Stomach (tissue), 4 donors: Measurements from ENCODE around the gene CIC.

Experiments
- EP300 ChIP-seq: sonication (generic); formaldehyde crosslinking; IDR thresholded peaks from one replicate; pipeline ENCODE4 v1.6.1; 2017; ENCODE audit warnings: antibody characterized with exemption
- TF ChIP-seq, protein P1 (sequence below), 7 experiments: fragments of 450-650 bp in 4 of 7; fragments of 200-600 bp in 3 of 7; sonication (generic) in 3 of 7; IDR thresholded peaks; one replicate each; pipeline ENCODE4 v1.5.1; 2016 to 2019; ENCODE audit warnings: antibody characterized with exemption in 7 of 7, control low read depth in 2 of 7, mild to moderate bottlenecking in 1 of 7

DNA sequence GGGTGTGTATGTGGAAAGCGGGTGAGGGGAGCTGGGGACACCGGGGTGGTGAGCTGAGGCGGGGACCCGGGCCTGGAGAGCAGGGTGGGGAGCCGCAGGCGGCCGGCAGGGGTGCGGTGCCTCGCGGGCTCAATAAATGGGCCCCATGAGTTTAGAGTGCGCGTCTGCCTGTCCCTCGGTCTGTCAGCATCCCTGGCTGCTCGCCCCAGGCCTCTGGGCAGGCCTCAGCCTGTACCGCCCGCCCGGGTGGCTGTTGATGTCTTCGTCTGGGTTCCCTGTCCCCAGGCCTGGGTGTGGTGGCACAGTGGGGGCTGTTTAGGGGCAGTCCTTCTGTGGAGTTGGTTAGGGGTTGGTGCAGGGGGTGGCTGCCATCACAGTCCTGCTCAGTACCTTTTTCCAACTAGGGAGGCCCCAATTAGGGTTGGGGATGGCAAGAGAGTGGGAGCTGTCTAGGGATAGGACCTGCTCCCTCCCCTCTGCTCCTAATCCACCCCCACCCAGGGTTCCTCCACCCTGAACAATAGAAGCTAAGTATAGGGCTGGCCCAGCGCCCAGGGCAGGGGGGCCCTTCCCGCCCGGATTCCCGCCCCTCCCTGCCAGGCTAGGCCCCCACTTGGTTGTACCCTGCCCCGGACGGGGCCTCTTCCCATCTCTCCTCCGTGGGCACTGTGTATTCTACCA is 12.2 kb downstream of the CIC start:
- TF ChIP-seq EP300: no peak
- TF ChIP-seq, protein P1, sequence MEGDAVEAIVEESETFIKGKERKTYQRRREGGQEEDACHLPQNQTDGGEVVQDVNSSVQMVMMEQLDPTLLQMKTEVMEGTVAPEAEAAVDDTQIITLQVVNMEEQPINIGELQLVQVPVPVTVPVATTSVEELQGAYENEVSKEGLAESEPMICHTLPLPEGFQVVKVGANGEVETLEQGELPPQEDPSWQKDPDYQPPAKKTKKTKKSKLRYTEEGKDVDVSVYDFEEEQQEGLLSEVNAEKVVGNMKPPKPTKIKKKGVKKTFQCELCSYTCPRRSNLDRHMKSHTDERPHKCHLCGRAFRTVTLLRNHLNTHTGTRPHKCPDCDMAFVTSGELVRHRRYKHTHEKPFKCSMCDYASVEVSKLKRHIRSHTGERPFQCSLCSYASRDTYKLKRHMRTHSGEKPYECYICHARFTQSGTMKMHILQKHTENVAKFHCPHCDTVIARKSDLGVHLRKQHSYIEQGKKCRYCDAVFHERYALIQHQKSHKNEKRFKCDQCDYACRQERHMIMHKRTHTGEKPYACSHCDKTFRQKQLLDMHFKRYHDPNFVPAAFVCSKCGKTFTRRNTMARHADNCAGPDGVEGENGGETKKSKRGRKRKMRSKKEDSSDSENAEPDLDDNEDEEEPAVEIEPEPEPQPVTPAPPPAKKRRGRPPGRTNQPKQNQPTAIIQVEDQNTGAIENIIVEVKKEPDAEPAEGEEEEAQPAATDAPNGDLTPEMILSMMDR (IDR thresholded peaks at IDR 0.05): no peak
